Kasumi-1 (cell line): ENCODE data around the gene SFXN1.

Source experiments
- DNase-seq, 2 experiments: peaks; one replicate each; lab custom pipeline; 2025; lab: John Stamatoyannopoulos, UW

Gene SFXN1

GRCh38 chr5:175541264-175541663 is 62.9 kb downstream of the SFXN1 start:
- no peak for DNase-seq

GRCh38 chr5:175542232-175542965 is 64.0 kb downstream of the SFXN1 start:
- DNase-seq, result peak in 1 of 2 experiments; percentile 34

- no peak for DNase-seq
Observed at GRCh38 chr5:175542966-175543235, 64.5 kb downstream of the SFXN1 start.

- DNase-seq, result no peak
Observed at GRCh38 chr5:175544108-175544511, 65.8 kb downstream of the SFXN1 start.

- DNase-seq, result no peak
Observed at GRCh38 chr5:175544586-175544985, 66.2 kb downstream of the SFXN1 start.

GRCh38 chr5:175547842-175548241 is 69.5 kb downstream of the SFXN1 start:
- DNase-seq, result no peak

GRCh38 chr5:175548626-175549311 is 70.4 kb downstream of the SFXN1 start:
- DNase-seq, result no peak

GRCh38 chr5:175550055-175550805 is 71.9 kb downstream of the SFXN1 start:
- DNase-seq, result no peak

- DNase-seq, result no peak
Observed at GRCh38 chr5:175551266-175551665, 72.9 kb downstream of the SFXN1 start.

GRCh38 chr5:175554296-175554695 is 75.9 kb downstream of the SFXN1 start:
- DNase-seq, result no peak

GRCh38 chr5:175555168-175555785 is 76.9 kb downstream of the SFXN1 start:
- DNase-seq, result no peak

- DNase-seq, result no peak
Observed at GRCh38 chr5:175556794-175557193, 78.4 kb downstream of the SFXN1 start.

GRCh38 chr5:175557778-175558177 is 79.4 kb downstream of the SFXN1 start:
- no peak for DNase-seq

- no peak for DNase-seq
Observed at GRCh38 chr5:175558801-175559480, 80.6 kb downstream of the SFXN1 start.

- DNase-seq, result no peak
Observed at GRCh38 chr5:175560011-175560410, 81.7 kb downstream of the SFXN1 start.

- no peak for DNase-seq
Observed at GRCh38 chr5:175561085-175561484, 82.7 kb downstream of the SFXN1 start.

- DNase-seq, result no peak
Observed at GRCh38 chr5:175564716-175565115, 86.4 kb downstream of the SFXN1 start.

GRCh38 chr5:175566697-175567096 is 88.3 kb downstream of the SFXN1 start:
- no peak for DNase-seq

- no peak for DNase-seq
Observed at GRCh38 chr5:175567954-175568353, 89.6 kb downstream of the SFXN1 start.

GRCh38 chr5:175569701-175570100 is 91.3 kb downstream of the SFXN1 start:
- DNase-seq, result no peak

- no peak for DNase-seq
Observed at GRCh38 chr5:175572886-175573285, 94.5 kb downstream of the SFXN1 start.
